Loucy (cell line): ENCODE measurements around the gene CNOT6.

Experiments used
- CTCF ChIP-seq: fragments of 200-600 bp; sonication (generic); conservative IDR thresholded peaks from 2 replicates; pipeline ENCODE4 v1.5.1; 2014; ENCODE audit warnings: mild to moderate bottlenecking, antibody characterized with exemption, low read length
- EZH2phosphoT487 ChIP-seq: fragments of 200-600 bp; IDR thresholded peaks from 2 replicates; pipeline ENCODE4 v1.6.1; 2018; ENCODE audit warnings: antibody characterized with exemption, mild to moderate bottlenecking, moderate library complexity, borderline replicate concordance

- TF ChIP-seq CTCF (no peak), EZH2phosphoT487 (no peak)
These were observed 69.8 kb downstream of the CNOT6 start for GRCh38 chr5:180563994-180564393.
